Activated CD8-positive, alpha-beta T cell treated with anti-CD3 and anti-CD28 coated beads for 36 hours (primary cell): Measurements from ENCODE around the gene AGBL1. TPM values are rescaled to one million over a fixed set of nuclear protein-coding genes. Genes with fewer than 3 reads are reported as not detected.

Source experiments
- ATAC-seq: fragments of 200-7000 bp; cut with Tn5 transposase; one replicate; pipeline ENCODE4 v1.10.0; 2021; ENCODE audit warnings: mild to moderate bottlenecking, moderate library complexity
- CTCF ChIA-PET: fragments of 350-600 bp; sonication (Branson Sonifier 250); formaldehyde crosslinking; loops from one replicate; lab custom pipeline; 2021; ENCODE audit warnings: antibody characterized with exemption; lab: Charles Lee
- POLR2A ChIA-PET: fragments of 350-600 bp; sonication (Branson Sonifier 250); formaldehyde crosslinking; loops from one replicate; lab custom pipeline; 2021; ENCODE audit warnings: antibody characterized with exemption; lab: Charles Lee
- DNase-seq: peaks from one replicate; pipeline ENCODE4 v3.0.0-alpha.2; 2020
- H3K27ac Mint-ChIP-seq: one replicate; pipeline ENCODE4 v1.8.0; 2021; ENCODE audit warnings: mild to moderate bottlenecking, mixed read lengths
- H3K27me3 Mint-ChIP-seq: one replicate; pipeline ENCODE4 v1.8.0; 2021; ENCODE audit warnings: mixed read lengths
- H3K36me3 Mint-ChIP-seq: one replicate; pipeline ENCODE4 v1.8.0; 2021; ENCODE audit warnings: low read depth, mixed read lengths
- H3K4me1 Mint-ChIP-seq: one replicate; pipeline ENCODE4 v1.8.0; 2021; ENCODE audit warnings: low read depth, mixed read lengths
- H3K4me3 Mint-ChIP-seq: one replicate; pipeline ENCODE4 v1.8.0; 2021; ENCODE audit warnings: mild to moderate bottlenecking, moderate library complexity, mixed read lengths
- H3K9me3 Mint-ChIP-seq: one replicate; pipeline ENCODE4 v1.8.0; 2021; ENCODE audit warnings: mixed read lengths
- intact Hi-C: fragments of 100-400 bp; cut with micrococcal nuclease; formaldehyde crosslinking; loops from one replicate; pipeline ENCODE4 v1.10.0; 2022
- total RNA-seq, 2 experiments: library from RNA; stranded (reverse); gene quantifications; one replicate each; pipeline ENCODE4 v1.2.3, GENCODE V29; 2021
- TF ChIP-seq, protein P1 (sequence below): fragments of 200-600 bp; IDR thresholded peaks from one replicate; pipeline ENCODE4 v1.8.0; 2022; ENCODE audit warnings: antibody characterized with exemption, mild to moderate bottlenecking

The AGBL1 gene
- total RNA-seq, 2 experiments from 2014 or later = not detected

DNA sequence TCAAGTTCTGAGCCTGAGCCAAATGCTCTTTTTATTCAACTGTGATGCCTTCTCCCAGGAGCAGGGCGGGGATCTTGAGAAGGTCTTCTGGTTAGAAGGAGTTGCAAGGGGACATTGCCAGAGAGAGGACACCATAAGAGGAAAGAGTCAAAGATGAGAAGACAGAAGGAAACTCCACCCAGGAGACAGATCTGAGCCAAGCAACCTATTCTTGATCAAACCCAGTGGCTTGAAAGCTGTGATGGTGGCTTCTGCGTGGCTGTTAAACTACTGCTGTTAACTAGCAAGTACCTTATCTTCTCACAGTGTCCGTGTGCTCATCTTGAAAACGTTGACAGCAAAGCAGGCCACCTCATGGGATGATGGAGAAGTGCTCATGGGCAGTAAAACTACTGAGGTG, 19.8 kb upstream of the AGBL1 start:
- Mint-ChIP-seq H3K36me3 (no peaks in the 10 kb centered on the region), H3K27ac (no peak overlapping the region), H3K4me3 (no peak overlapping the region), H3K9me3 (no peaks in the 10 kb centered on the region), H3K4me1 (no peaks in the 10 kb centered on the region), H3K27me3 (peaks cover 6% of the 10 kb centered on the region)
- ChIA-PET CTCF (no interaction called here), POLR2A (no interaction called here)
- TF ChIP-seq, protein P1, sequence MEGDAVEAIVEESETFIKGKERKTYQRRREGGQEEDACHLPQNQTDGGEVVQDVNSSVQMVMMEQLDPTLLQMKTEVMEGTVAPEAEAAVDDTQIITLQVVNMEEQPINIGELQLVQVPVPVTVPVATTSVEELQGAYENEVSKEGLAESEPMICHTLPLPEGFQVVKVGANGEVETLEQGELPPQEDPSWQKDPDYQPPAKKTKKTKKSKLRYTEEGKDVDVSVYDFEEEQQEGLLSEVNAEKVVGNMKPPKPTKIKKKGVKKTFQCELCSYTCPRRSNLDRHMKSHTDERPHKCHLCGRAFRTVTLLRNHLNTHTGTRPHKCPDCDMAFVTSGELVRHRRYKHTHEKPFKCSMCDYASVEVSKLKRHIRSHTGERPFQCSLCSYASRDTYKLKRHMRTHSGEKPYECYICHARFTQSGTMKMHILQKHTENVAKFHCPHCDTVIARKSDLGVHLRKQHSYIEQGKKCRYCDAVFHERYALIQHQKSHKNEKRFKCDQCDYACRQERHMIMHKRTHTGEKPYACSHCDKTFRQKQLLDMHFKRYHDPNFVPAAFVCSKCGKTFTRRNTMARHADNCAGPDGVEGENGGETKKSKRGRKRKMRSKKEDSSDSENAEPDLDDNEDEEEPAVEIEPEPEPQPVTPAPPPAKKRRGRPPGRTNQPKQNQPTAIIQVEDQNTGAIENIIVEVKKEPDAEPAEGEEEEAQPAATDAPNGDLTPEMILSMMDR = no peak
- ATAC-seq (no peak), DNase-seq (no peak)
- intact Hi-C loops = no loop called here

- Mint-ChIP-seq H3K27me3 (peaks cover 6% of the 10 kb centered on the region), H3K27ac (no peak overlapping the region), H3K4me1 (no peaks in the 10 kb centered on the region), H3K36me3 (no peaks in the 10 kb centered on the region), H3K9me3 (no peaks in the 10 kb centered on the region), H3K4me3 (no peak overlapping the region)
- POLR2A ChIA-PET = no interaction called here
- no peak for DNase-seq
- CTCF ChIA-PET = no interaction called here
- TF ChIP-seq, protein P1 = no peak
- intact Hi-C loops = no loop called here
- no peak for ATAC-seq
These were observed 19.0 kb upstream of the AGBL1 start for GRCh38 chr15:86060674-86061073.

DNA sequence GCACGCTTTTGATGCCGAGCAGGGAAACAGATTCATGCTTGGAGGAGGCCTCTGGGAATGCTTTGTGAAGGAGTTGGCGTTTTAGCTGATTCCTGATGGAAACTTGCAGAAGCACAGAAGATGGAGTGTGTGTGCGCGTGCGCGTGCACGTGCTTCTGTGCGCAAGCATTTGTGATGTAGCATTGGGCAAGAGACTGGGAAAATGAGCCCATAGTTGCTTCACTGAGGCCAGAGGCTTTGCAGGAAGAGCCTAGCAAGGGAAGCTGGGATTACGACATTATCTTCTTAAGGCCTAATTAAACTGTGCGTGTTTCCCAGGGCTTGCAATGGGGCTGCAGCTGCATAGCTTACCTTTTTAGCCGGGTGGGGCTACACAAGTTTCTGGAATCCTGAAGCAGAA, 18.1 kb upstream of the AGBL1 start:
- POLR2A ChIA-PET = interaction anchor here (0.7 kb wide), 1 partner anchor 246 kb away, joined by 3 read pairs; no protein-coding TSS in a partner anchor
- no peak for ATAC-seq
- Mint-ChIP-seq H3K4me1 (no peaks in the 10 kb centered on the region), H3K9me3 (no peaks in the 10 kb centered on the region), H3K27ac (no peak overlapping the region), H3K4me3 (no peak overlapping the region), H3K27me3 (peaks cover 6% of the 10 kb centered on the region), H3K36me3 (no peaks in the 10 kb centered on the region)
- TF ChIP-seq, protein P1 = no peak
- intact Hi-C loops = no loop called here
- CTCF ChIA-PET = no interaction called here
- no peak for DNase-seq

DNA sequence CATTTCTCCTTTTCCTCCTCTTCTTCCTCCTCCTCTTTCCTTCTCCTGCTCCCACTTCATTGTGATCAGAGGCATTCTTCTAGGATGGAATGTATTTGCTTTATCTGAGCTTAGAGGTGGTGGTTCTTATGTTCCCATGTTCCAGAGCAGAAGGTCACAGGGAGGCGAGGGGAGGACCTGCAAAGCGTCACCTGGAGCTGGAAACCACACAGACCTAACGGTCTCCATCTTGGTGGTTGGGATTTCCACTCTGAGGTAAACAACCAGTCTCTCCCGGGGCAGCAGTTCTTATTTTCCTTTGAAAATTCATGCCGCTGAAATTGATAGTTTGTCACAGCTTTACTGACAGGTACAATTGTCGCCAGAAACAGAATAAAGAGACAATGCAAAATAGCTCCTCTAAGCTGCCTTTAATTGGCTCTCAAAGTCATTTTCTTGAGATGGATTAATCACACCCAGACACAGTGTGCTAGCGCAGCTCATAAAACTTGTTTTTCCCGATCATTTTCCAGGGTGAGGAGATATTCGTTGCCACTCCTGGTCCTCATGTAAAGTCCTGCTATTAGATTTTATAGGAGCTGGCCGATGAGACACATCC, 16.9 kb upstream of the AGBL1 start:
- H3K4me1 Mint-ChIP-seq = no peaks in the 10 kb centered on the region
- TF ChIP-seq, protein P1 = no peak
- no peak for ATAC-seq
- no peak for DNase-seq
- CTCF ChIA-PET = no interaction called here
- H3K36me3 Mint-ChIP-seq = no peaks in the 10 kb centered on the region
- H3K4me3 Mint-ChIP-seq = no peak overlapping the region
- intact Hi-C loops = no loop called here
- POLR2A ChIA-PET = no interaction called here
- no peak overlapping the region for H3K27ac Mint-ChIP-seq
- H3K27me3 Mint-ChIP-seq = peaks cover 6% of the 10 kb centered on the region
- H3K9me3 Mint-ChIP-seq = peaks cover 3% of the 10 kb centered on the region

DNA sequence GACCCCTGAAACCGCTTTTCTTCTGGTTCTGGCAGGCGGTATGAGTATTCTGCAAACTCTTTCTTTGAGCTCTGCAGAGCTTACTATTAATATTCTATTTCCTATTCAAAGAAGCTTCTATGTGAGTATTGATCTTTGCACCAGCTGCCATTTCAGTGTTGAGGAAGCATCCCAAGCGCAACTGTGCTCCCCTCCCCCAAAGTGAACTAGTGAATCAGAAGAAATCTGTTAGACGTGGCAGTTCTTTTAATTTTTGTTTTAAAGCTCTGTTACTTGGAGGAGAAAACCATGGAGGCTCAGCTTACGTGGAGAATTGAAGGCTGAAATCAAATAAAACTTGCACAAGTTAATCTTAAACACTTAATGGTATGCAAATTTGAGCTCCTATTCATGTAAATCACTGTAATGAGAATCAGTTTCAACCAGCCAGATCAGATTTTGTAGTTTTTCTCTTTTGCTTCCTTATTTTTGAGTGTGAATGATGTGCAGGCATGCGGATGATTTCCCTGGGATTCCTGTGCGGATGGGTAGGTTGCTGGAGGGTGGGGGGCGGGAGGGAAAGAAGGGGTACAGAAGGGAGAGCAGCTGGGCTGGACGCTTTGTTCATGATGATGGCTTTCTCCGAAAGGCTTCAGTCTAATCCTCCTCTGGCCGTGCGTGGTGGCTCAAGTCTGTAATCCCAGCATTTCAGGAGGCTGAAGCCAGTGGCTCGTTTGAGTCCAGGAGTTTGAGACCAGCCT, 16.1 kb upstream of the AGBL1 start:
- no peaks in the 10 kb centered on the region for H3K4me1 Mint-ChIP-seq
- ATAC-seq = no peak
- CTCF ChIA-PET = no interaction called here

More for the DNA sequence above, 16.1 kb upstream of the AGBL1 start:
- TF ChIP-seq, protein P1 = no peak
- H3K36me3 Mint-ChIP-seq = no peaks in the 10 kb centered on the region
- peaks cover 6% of the 10 kb centered on the region for H3K9me3 Mint-ChIP-seq
- intact Hi-C loops = no loop called here
- DNase-seq = no peak
- POLR2A ChIA-PET = no interaction called here
- no peak overlapping the region for H3K4me3 Mint-ChIP-seq
- no peak overlapping the region for H3K27ac Mint-ChIP-seq
- H3K27me3 Mint-ChIP-seq = peaks cover 6% of the 10 kb centered on the region
